ENCODE data around the gene TTLL11. TPM values are rescaled to one million over a fixed set of nuclear protein-coding genes. Genes with fewer than 3 reads are reported as not detected.

Gene TTLL11
- total RNA-seq, 1 donor from 2014 or later: 5.8 TPM

DNA sequence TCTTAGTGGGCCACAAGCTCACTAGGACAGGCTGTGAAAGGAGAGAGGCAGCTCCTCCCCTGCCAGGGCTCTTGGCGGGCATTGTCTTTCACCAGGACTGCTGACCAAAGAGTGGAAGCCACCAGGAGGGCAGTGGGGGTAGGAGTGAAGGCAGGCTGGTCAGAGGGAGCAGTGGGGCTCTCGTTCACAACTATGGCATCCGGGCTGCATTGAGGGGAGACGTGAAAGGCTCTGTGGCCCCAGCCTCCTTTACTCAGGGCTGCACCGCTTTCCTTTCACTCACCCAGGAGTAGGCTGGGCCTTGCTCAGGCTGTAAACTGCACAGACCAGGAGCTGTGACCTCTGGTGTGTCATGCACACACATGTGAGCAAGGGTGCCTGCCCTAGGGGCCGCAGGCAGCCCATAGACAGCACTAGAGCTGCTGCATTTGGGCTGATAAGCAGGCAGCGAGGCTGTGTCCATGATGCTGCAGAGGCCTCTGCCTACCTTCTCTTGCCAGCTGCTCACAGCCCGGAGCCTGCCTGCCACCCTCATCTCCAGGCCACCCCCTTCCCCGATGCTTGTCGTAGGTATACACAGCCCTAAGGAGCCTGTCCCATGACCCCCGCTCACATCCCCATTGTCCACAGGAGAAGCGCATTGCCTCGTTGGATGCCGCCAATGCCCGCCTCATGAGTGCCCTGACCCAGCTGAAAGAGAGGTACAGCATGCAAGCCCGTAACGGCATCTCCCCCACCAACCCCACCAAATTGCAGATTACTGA is 311.2 kb downstream of the TTLL11 start:
- intact Hi-C loops (cut with micrococcal nuclease): no loop called here
- ATAC-seq: no peak
- no peak for DNase-seq

DNA sequence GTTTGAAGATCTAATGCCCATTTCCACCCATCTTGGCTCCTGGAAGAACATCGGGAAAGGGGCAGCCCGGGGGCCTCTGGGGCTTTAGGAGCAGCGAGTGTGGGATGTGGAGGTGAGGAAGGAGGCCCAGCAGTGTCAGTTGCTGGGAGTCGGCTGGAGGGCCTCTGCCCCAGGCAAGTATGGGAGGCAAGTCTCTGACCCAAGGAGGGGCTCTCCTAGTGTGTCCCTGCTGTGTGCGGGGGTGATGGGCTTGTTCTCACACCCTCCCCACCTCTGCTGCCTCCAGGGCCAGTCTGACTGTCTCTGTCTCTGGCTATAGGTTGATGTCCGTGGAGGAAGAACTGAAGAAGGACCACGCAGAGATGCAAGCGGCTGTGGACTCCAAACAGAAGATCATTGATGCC is 312.0 kb downstream of the TTLL11 start:
- intact Hi-C loops (cut with micrococcal nuclease): no loop called here
- ATAC-seq (no peak), DNase-seq (no peak)

DNA sequence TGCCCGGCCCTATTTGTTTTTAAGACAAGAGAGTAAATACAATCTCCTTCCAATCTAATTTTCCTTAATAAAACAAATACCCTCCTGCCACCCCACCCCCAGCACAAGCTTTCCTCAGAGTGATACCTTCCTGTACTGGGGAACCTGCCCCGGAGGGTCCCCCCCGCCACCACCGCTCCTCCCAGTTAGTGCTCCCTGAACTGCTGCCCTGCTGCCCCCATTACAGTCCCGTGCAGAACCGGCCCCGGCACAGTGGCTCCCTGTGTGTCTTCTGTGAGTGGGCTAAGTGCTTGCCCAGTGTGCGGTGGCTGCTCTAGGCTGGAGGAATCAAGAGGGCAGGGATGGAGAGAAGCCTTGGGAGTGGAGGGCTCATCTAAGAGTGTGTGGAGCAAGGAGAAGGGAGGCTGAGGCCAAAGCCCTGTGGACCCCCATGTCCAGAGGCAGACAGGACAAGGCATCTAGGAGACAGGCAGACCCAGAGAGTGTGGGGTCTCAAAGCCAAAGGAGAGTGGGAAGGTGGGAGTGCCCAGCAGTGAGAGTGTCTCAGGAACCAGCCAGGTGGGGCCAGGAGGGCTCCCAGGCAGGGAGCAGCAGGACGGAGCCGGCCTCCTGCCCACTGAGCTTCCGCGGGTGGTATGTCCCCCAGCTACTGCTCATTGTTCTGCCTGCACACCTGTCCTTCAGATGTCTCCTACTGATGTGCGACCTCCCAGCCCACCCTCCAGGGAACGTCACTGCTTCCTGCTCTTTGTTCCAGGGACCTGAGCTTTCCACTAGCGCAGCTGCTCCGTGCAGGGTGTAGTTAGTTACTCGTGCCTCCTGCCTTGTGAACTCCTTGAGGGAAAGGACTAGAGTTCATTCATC is 312.7 kb downstream of the TTLL11 start:
- DNase-seq: no peak
- intact Hi-C loops (cut with micrococcal nuclease): no loop called here

DNA sequence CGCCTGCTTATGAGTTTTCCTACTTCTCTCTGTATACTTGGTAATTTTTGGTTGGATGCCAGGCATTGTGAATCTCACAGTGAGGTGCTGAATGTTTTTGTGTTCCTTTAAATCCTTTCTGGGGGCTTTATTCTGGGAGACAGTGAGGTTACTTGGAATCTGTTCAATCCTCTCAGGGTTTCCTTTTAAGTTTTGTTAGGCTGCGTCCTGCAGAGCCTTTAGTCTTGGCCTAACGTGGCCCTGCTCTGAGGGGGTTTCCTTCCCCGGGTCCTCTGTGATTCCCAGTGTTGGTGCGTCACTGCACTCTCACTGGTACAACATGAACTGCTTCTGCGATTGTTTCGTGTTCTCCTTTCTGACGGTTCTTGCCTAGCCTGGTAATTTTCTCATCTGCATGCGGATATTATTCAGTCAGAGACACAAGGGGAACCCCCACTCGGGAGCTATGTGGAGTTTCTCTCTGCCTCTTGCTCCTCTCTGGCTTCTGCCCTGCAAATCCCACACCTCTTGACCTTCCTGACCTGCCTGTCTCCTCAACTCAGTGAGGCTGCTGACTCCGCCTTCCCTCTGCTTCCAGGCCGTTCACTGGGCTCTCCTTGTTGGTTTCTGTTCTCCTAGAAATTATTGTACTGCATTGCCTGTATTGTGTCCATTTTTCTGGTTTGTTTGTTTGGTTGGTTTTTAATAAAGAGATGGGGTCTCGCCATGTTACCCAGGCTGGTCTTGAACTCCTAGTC is 313.6 kb downstream of the TTLL11 start:
- intact Hi-C loops (cut with micrococcal nuclease): no loop called here
- DNase-seq (no peak), ATAC-seq (peak; percentile 38)

More for the DNA sequence above, 312.7 kb downstream of the TTLL11 start:
- no peak for ATAC-seq

DNA sequence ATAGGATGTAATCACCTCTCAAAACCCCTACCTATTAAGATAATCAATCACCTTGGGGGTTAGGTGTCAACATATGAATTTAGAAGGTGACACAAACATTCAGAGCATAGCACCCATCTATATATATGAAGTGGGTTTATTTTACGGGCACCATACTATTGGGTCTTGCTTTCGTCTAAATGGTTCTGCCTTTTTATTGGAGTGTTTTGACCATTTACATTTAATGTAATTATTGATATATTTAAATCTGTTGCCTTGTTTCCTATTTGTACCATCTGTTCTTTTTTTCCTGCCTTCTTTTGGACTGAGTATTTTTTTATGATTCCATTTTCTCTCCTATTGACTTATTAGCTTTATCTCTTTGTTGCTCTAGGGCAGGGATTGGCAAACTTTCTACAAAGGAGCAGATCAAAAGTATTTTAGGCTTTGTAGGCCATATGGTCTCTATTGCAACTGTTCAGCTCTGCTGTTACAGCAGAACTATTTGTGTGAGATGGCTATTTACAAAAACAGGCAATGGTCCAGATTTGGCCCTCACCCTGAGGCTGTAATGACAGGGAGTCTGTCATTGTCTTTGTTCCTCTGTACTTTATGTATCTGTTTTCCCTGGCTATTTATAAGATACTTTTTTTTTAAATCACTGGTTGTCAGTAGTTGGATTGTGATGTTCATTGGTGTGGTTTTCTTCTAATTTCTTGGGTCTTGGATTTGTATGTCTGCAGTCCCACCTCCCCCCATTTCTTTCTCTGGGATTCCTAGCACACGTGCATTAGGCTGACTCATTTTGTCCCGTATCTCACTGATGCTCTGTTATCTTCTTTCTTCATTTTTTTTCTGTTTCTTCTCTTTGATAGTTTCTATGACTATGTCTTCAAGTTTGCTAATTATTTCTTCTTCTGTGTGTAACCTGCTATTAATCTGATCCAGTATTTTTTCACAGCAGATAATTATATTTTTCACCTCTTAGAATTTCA is 314.6 kb downstream of the TTLL11 start:
- no peak for DNase-seq
- peak; percentile 72 for ATAC-seq
- intact Hi-C loops (cut with micrococcal nuclease): no loop called here

DNA sequence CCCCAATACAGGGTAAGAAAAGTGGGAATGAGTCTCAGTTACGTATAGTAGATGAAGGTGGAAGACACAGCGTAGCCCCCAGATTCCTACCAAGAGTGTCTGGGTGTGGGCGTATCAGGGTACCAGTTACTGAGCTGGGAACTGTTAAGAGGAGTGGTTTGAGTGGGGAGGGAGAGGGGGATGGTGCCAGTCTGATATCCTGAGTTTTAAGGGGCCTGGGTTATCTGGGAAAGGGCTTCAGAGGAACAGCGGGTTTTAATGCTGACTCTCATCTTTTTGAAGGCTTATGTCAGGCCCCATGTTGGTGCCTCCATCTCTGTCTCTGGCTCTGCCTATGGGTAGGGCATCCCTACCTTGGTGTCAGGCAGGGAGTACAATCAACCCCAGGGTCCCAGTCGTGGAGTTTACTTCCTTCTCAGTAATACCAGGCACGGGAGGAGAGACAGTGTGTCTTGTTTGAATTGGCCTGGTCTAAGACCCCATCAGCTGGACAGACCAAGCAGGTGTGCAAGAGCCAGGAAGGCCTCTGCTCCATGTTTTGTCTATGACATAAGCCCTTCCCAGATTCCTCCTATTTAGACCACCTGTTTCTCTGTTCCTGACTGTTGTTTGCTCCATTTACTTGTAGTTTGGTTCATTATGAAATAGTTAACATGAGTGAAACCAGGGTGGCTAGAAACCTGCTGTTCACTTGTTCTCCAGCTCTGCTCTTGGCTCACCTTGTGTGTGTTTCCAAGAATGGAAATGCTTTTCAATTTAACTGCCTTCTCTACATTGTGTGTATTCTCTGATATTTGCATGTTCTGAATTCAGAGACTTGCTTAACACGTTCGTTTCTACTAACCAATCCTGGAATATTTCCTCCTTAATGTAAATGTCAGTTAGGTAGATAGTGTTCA is 316.1 kb downstream of the TTLL11 start:
- ATAC-seq: no peak
- intact Hi-C loops (cut with micrococcal nuclease): no loop called here
- no peak for DNase-seq

DNA sequence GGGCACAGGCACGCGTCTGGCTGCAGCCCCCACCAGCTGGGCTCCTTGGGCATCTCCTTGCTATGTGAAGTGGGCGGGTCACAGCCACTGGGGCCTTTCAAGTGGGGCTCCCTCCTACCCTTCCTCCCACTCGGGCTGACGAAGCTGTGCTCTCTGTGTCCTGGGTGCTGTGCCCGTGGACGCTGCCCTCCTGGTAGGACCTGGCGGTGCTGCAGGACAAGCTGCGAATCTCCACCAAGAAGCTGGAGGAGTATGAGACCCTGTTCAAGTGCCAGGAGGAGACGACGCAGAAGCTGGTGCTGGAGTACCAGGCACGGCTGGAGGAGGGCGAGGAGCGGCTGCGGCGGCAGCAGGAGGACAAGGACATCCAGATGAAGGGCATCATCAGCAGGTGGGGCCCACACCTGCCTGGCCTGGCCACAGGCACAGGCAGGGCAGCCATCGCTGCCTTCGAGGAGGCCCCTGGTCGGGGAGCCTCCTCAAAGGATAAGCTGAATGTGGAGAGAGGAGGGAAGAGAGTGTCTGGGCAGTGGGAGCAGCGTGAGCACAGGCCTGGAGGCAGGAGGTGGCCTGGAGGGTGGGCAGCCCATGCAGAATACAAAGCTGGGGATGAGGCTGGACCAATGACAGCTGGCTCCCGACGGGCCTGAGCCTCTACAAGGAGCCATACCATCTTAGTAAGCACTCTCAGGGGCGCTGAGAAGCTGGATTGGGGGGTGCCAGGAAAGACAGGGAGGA is 316.9 kb downstream of the TTLL11 start:
- intact Hi-C loops (cut with micrococcal nuclease): no loop called here
- ATAC-seq (no peak), DNase-seq (no peak)

DNA sequence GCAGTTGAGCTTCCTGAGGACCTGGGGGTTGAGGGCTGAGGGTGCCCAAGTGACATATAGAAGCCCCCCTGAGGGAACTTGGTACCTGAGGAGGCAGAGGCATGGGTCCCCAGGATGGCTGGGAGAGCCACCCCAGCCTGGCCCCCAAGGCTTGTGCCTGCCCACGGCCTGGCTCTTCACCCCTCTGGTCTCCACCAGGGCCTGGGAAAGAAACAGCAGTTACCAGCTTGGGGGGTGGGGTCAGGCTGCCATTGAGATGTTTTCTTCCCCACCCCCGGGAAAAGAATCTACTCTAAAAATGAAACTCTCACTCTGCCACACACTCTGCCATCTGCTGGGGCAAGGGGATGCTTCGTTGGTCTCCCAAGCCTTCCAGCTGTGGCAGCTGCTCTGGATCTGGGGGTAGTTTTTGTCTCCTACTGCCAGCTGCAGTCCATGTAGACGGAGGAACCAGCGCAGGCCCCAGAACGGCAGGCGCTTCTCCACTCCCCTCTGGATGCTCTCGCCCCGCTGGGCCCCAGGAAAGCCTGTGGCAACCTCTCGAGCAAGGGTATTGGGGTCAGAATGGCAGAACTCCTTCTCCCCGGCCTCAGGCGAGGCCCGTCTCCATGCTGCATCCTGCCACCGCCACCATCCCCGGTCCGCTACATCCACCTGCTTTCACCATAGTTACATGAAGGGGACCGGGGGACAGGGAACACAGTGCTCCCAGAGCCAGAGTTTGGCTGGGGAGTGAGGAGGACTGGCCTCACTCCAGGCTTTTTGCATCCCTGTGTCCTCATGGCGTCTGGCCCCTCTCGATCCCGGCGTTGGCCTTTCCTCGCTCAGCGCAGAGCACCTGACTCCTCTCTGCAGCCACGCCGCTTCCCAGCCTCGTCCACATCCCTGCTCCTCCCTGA is 318.1 kb downstream of the TTLL11 start:
- DNase-seq (no peak), ATAC-seq (no peak)
- intact Hi-C loops (cut with micrococcal nuclease): no loop called here

DNA sequence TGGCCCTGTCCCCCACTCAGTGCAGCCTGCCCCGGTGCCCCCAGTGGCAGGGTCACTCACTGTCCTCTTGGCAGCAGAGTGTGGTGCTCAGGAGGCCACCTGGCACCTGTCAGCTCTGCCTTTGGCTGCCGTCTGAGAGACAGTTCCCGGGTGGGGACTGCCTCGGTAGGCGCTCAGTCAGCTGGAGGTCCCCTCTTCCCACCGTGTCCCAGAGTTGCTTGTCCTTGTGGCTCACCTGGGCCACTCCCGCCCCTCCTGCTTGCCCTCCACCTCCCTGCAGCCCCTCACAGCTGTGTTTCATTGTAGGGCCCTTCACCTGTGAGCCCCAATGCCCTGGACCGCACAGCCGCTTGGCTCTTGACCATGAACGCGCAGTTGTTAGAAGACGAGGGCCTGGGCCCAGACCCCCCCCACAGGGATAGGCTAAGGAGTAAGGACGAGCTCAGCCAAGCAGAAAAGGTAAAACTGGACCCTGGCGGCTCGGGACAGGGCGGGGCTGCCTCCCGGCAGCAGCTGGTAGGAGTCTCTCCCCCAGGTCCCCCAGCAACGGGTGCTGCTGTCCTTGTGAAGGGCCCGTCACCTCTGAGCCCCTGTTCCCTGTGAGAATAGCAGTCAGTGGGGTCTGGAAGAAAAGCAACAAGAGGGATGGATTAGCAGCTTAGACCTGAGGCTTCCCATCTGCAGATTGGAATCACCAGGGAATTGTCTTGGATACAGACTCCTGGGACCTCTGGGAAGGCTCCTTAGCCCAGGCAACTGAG is 319.0 kb downstream of the TTLL11 start:
- ATAC-seq (peak; percentile 2), DNase-seq (no peak)
- intact Hi-C loops (cut with micrococcal nuclease): no loop called here

DNA sequence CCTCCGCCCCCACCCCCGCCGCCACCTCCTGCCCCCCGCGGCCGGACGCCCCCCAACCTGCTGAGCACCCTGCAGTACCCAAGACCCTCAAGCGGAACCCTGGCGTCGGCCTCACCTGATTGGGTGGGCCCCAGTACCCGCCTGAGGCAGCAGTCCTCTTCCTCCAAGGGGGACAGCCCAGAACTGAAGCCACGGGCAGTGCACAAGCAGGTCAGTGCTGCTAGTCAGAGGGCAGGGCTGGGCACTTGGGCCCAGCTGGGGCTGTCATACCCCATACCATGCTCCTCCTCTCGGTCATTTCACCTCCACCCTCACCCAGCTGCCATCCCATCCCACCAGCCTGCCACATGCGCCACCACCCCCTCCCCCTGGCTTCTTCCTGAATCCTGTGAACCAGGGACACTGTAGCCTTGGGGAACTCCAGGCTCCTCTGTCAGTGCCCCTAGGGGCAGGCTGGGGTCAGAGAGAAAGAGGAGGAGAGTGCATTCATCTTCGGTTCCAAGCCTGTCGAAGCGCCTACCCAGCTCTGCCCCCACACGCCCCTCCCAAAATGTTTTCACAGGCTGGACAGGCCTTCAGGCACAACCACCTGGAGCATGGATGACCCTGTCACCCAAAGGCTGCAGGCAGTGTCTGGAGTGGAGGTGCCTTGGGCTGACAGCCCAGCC is 319.7 kb downstream of the TTLL11 start:
- DNase-seq (no peak), ATAC-seq (peak; percentile 3)
- intact Hi-C loops (cut with micrococcal nuclease): no loop called here

DNA sequence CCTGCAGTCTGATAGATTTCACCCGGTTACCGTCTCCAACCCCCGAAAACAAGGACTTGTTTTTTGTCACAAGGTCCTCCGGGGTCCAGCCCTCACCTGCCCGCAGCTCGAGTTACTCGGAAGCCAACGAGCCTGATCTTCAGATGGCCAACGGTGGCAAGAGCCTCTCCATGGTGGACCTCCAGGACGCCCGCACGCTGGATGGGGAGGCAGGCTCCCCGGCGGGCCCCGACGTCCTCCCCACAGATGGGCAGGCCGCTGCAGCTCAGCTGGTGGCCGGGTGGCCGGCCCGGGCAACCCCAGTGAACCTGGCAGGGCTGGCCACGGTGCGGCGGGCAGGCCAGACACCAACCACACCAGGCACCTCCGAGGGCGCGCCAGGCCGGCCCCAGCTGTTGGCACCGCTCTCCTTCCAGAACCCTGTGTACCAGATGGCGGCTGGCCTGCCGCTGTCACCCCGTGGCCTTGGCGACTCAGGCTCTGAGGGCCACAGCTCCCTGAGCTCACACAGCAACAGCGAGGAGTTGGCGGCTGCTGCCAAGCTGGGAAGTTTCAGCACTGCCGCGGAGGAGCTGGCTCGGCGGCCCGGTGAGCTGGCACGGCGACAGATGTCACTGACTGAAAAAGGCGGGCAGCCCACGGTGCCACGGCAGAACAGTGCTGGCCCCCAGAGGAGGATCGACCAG is 320.4 kb downstream of the TTLL11 start:
- DNase-seq (peak; percentile 89), ATAC-seq (peak; percentile 88)
- intact Hi-C loops (cut with micrococcal nuclease): no loop called here
